ENCODE results near the gene MPPED1. TPM values are rescaled to one million over a fixed set of nuclear protein-coding genes. Genes with fewer than 3 reads are reported as not detected.

The MPPED1 gene
- total and polyA plus RNA-seq, 12 donors = 0.01 TPM; not detected in 11

DNA sequence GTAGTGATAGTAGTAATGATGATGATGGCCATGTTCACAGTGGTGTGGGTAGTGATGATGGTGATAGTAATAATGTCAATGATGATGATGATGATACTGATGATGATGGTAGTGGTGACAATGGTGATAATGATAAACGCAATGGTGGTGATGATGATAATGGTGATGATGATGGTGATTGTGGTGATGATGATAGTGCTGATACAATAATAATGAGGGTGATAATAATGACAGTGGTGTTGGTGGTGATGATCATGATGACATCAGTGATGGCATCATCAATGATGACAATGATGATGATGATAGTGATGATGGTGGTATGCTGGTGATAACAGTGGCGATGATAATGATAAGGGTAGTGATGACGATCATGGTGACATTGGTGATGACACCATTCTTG, 92.3 kb downstream of the MPPED1 start:
- intact Hi-C loops (cut with DNase I) = no loop called here
- no peaks in the 10 kb centered on the region for H3K36me3 ChIP-seq
- 91 to 93% methylated on average over 3 of the region's 3 CpGs for WGBS, 2 donors

GRCh38 chr22:43504666-43505261, 93.0 kb downstream of the MPPED1 start:
- Histone ChIP-seq H3K4me3 (no peak overlapping the region), H3K9me3 (no peaks in the 10 kb centered on the region), H3K36me3 (no peaks in the 10 kb centered on the region), H3K27ac (no peak overlapping the region), H3K4me1 (no peaks in the 10 kb centered on the region), H3K27me3 (peaks cover 0 to 2% (median 0%) of the 10 kb centered on the region in 7 donors)
- WGBS, 2 donors = 93 to 94% methylated on average over 7 of the region's 7 CpGs
- no peak for DNase-seq
- intact Hi-C loops (cut with DNase I) = no loop called here
- TF ChIP-seq, protein P1, sequence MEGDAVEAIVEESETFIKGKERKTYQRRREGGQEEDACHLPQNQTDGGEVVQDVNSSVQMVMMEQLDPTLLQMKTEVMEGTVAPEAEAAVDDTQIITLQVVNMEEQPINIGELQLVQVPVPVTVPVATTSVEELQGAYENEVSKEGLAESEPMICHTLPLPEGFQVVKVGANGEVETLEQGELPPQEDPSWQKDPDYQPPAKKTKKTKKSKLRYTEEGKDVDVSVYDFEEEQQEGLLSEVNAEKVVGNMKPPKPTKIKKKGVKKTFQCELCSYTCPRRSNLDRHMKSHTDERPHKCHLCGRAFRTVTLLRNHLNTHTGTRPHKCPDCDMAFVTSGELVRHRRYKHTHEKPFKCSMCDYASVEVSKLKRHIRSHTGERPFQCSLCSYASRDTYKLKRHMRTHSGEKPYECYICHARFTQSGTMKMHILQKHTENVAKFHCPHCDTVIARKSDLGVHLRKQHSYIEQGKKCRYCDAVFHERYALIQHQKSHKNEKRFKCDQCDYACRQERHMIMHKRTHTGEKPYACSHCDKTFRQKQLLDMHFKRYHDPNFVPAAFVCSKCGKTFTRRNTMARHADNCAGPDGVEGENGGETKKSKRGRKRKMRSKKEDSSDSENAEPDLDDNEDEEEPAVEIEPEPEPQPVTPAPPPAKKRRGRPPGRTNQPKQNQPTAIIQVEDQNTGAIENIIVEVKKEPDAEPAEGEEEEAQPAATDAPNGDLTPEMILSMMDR (IDR thresholded peaks at IDR 0.05) = no peak
- ATAC-seq = no peak

More for the DNA sequence above, 92.3 kb downstream of the MPPED1 start:
- TF ChIP-seq, protein P1 (IDR thresholded peaks at IDR 0.05) = no peak
- H3K27me3 ChIP-seq = no peaks in the 10 kb centered on the region
- no peak overlapping the region for H3K27ac ChIP-seq
- DNase-seq (no peak), ATAC-seq (no peak)
- H3K4me3 ChIP-seq = no peak overlapping the region
- H3K4me1 ChIP-seq = no peaks in the 10 kb centered on the region
- no peaks in the 10 kb centered on the region for H3K9me3 ChIP-seq

DNA sequence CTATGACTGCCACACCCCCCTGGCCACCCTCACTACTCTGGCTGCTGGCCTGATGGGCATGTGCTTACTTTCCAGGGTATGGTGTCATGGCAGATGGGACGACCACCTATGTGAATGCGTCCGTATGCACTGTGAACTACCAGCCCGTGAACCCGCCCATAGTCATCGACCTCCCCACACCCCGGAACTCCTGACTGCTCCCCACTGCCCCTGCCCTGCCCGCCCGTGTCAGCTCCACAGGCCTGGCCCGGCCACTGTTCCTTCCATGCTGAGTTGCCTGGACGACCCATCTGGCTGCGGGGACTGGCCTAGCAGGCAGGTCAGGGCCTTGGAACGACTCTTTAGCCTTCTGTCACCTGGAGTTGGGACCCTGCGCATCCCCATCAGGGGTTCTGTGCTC, 93.6 kb downstream of the MPPED1 start:
- H3K9me3 ChIP-seq = no peaks in the 10 kb centered on the region
- intact Hi-C loops (cut with DNase I) = no loop called here
- DNase-seq (no peak), ATAC-seq (peak in 1 of 8 donors; percentile 19)
- TF ChIP-seq, protein P1 (IDR thresholded peaks at IDR 0.05) = no peak
- no peaks in the 10 kb centered on the region for H3K36me3 ChIP-seq
- peaks cover 0 to 5% (median 0%) of the 10 kb centered on the region in 7 donors for H3K27me3 ChIP-seq
- 89 to 92% methylated on average over 14 of the region's 14 CpGs for WGBS, 2 donors
- H3K4me1 ChIP-seq = no peaks in the 10 kb centered on the region
- no peak overlapping the region for H3K4me3 ChIP-seq
- no peak overlapping the region for H3K27ac ChIP-seq

DNA sequence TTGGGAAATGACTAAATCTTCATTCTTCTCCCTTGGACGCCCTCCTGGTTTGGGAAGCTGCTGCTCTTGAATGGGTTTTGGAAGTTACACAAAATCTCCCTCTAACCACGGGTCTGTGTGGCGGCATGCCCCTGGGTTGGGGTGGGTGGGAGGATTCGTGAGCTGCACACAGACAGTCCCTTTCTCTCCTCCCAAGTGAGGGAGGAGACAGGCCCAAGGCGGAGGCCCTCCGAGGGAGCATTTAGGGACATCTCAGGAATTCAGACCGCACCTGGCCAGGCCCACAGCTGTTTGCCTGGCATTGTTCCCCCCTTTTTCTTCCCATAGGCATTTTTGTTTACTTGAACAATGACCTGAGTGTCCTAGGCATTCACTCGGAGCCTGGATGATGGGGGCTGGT, 94.1 kb downstream of the MPPED1 start:
- intact Hi-C loops (cut with DNase I) = no loop called here
- no peak for ATAC-seq
- no peak for DNase-seq
- H3K27me3 ChIP-seq = peaks cover 0 to 5% (median 0%) of the 10 kb centered on the region in 7 donors
- no peak overlapping the region for H3K27ac ChIP-seq
- TF ChIP-seq, protein P1 (IDR thresholded peaks at IDR 0.05) = no peak
- H3K4me3 ChIP-seq = no peak overlapping the region
- no peaks in the 10 kb centered on the region for H3K9me3 ChIP-seq
- 77 to 82% methylated on average over 8 of the region's 8 CpGs for WGBS, 2 donors
- H3K4me1 ChIP-seq = no peaks in the 10 kb centered on the region
- no peaks in the 10 kb centered on the region for H3K36me3 ChIP-seq

Measured in heart right ventricle (tissue), 16 donors.